ENCODE data around the gene RPA4.
"Not testable (repeated sequence)": the region's sequence is repeated elsewhere in the genome, so short reads cannot be mapped to it uniquely, and the experiment has no call there.

RPA4 gene

GRCh38 chrX:96843566-96843965, 40.1 kb upstream of the RPA4 start:
- DNase-seq (ENCODE audit: low read depth, low spot score): no peak
- TF ChIP-seq CTCF (IDR thresholded peaks at IDR 0.05; ENCODE audit: low read depth, low read length): peak; percentile 29
- in situ Hi-C loops (cut with HindIII; ENCODE audit: low sequenced_read_pairs): no loop called here
- no peak overlapping the region for H3K4me3 ChIP-seq (ENCODE audit: low read depth, low read length)

- no peak overlapping the region for H3K4me3 ChIP-seq (ENCODE audit: low read depth, low read length)
- TF ChIP-seq CTCF (IDR thresholded peaks at IDR 0.05; ENCODE audit: low read depth, low read length): no peak
- in situ Hi-C loops (cut with HindIII; ENCODE audit: low sequenced_read_pairs): no loop called here
- DNase-seq (ENCODE audit: low read depth, low spot score): no peak
These were observed 36.9 kb upstream of the RPA4 start for GRCh38 chrX:96846841-96847240.

GRCh38 chrX:96859422-96859821, 24.3 kb upstream of the RPA4 start:
- H3K4me3 ChIP-seq (ENCODE audit: low read depth, low read length); in situ Hi-C loops (cut with HindIII; ENCODE audit: low sequenced_read_pairs); DNase-seq (ENCODE audit: low read depth, low spot score): not testable (repeated sequence)

- no peak for TF ChIP-seq CTCF (IDR thresholded peaks at IDR 0.05; ENCODE audit: low read depth, low read length)
- H3K4me3 ChIP-seq (ENCODE audit: low read depth, low read length): no peak overlapping the region
- no peak for DNase-seq (ENCODE audit: low read depth, low spot score)
- in situ Hi-C loops (cut with HindIII; ENCODE audit: low sequenced_read_pairs): no loop called here
These were observed 22.5 kb upstream of the RPA4 start for GRCh38 chrX:96861218-96861617.

GRCh38 chrX:96861661-96862060, 22.0 kb upstream of the RPA4 start:
- TF ChIP-seq CTCF (IDR thresholded peaks at IDR 0.05; ENCODE audit: low read depth, low read length): no peak
- DNase-seq (ENCODE audit: low read depth, low spot score): no peak
- H3K4me3 ChIP-seq (ENCODE audit: low read depth, low read length): no peak overlapping the region
- in situ Hi-C loops (cut with HindIII; ENCODE audit: low sequenced_read_pairs): no loop called here

GRCh38 chrX:96884027-96884426, 319 bp downstream of the RPA4 start:
- in situ Hi-C loops (cut with HindIII; ENCODE audit: low sequenced_read_pairs): no loop called here
- TF ChIP-seq CTCF (IDR thresholded peaks at IDR 0.05; ENCODE audit: low read depth, low read length): no peak
- no peak for DNase-seq (ENCODE audit: low read depth, low spot score)
- H3K4me3 ChIP-seq (ENCODE audit: low read depth, low read length): no peak overlapping the region

- in situ Hi-C loops (cut with HindIII; ENCODE audit: low sequenced_read_pairs): no loop called here
- H3K4me3 ChIP-seq (ENCODE audit: low read depth, low read length): no peak overlapping the region
- no peak for TF ChIP-seq CTCF (IDR thresholded peaks at IDR 0.05; ENCODE audit: low read depth, low read length)
- no peak for DNase-seq (ENCODE audit: low read depth, low spot score)
These were observed 6.0 kb downstream of the RPA4 start for GRCh38 chrX:96889726-96890125.

Data from astrocyte of the spinal cord (primary cell).